ENCODE measurements around the gene PRRG4. TPM values are rescaled to one million over a fixed set of nuclear protein-coding genes. Genes with fewer than 3 reads are reported as not detected.
"Not testable (repeated sequence)": the region's sequence is repeated elsewhere in the genome, so short reads cannot be mapped to it uniquely, and the experiment has no call there.

The PRRG4 gene
- total RNA-seq, 8 experiments from 2014 or later: 0.08 to 16.7 (median 0.32) TPM

DNA sequence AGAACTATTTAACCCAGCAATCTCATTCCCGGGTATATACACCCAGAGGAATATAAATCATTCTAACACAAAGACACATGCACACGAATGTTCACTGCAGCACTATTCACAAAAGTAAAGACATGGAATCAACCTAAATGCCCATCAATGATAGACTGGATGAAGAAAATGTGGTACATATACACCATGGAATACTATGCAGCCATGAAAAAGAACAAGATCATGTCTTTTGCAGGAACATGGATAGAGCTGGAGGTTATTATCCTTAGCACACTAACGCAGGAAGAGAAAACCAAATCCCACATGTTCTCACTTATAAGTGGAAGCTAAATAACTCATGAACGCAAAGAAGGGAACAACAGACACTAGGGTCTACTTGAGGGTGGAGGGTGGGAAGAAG is 39.0 kb downstream of the PRRG4 start:
- H3K27ac ChIP-seq; in situ Hi-C loops (cut with MboI; ENCODE audit: low pct_unique_long_range_greater_than_20kb in 2 of 9, low sequenced_read_pairs in 9 of 9, unreplicated experiment in 9 of 9); H3K4me3 ChIP-seq; ATAC-seq (replicated peaks in 6 of 8); H3K4me1 ChIP-seq (replicated peaks in 1 of 2): not testable (repeated sequence)
- 17 to 94% (median 49%) methylated on average over 1 to 4 of the region's 4 CpGs for WGBS, 10 experiments

GRCh38 chr11:32870676-32871075 is 40.9 kb downstream of the PRRG4 start:
- in situ Hi-C loops (cut with MboI; ENCODE audit: low pct_unique_long_range_greater_than_20kb in 2 of 9, low sequenced_read_pairs in 9 of 9, unreplicated experiment in 9 of 9): no loop called here
- H3K27ac ChIP-seq: no peak overlapping the region
- no peak overlapping the region for H3K4me3 ChIP-seq
- WGBS, 10 experiments: 56 to 100% (median 75%) methylated on average over 1 to 2 of the region's 2 CpGs; no CpG with 5 or more reads in 6 of the 10 experiments
- ATAC-seq (replicated peaks in 6 of 8): peak in 1 of 8 experiments; percentile 67
- H3K4me1 ChIP-seq (replicated peaks in 1 of 2): no peaks in the 10 kb centered on the region

DNA sequence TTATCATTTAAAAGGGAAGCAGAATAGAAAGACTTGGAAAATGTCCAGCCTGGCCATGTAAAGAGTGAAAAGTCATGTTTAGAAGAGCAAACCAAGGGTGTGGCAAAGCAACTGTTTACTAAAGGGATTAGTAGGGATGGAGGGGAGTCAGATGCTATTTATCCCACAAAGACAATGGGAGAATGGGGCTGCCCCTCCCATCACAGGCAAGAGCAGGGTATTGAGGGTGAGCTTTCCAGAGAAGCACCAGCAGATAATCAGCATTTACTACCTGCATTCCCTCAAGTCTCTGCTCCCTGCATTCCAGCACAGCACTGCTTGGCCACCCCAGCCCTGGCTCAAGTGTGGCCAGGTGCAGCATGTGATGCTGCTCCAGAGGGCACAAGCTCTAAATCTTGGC is 44.4 kb downstream of the PRRG4 start:
- Histone ChIP-seq H3K4me1 (replicated peaks in 1 of 2) (no peaks in the 10 kb centered on the region), H3K27ac (no peak overlapping the region), H3K4me3 (no peak overlapping the region)
- in situ Hi-C loops (cut with MboI; ENCODE audit: low pct_unique_long_range_greater_than_20kb in 2 of 9, low sequenced_read_pairs in 9 of 9, unreplicated experiment in 9 of 9): no loop called here
- ATAC-seq (replicated peaks in 6 of 8): peak in 3 of 8 experiments; percentile 24 to 84 (median 29)

- in situ Hi-C loops (cut with MboI; ENCODE audit: low pct_unique_long_range_greater_than_20kb in 2 of 9, low sequenced_read_pairs in 9 of 9, unreplicated experiment in 9 of 9): no loop called here
- no peaks in the 10 kb centered on the region for H3K4me1 ChIP-seq (replicated peaks in 1 of 2)
- H3K4me3 ChIP-seq: no peak overlapping the region
- ATAC-seq (replicated peaks in 6 of 8): no peak
- 34 to 73% (median 52%) methylated on average over 1 to 4 of the region's 4 CpGs for WGBS, 10 experiments
- H3K27ac ChIP-seq: no peak overlapping the region
Measured at GRCh38 chr11:32881286-32881685, 51.6 kb downstream of the PRRG4 start.

DNA sequence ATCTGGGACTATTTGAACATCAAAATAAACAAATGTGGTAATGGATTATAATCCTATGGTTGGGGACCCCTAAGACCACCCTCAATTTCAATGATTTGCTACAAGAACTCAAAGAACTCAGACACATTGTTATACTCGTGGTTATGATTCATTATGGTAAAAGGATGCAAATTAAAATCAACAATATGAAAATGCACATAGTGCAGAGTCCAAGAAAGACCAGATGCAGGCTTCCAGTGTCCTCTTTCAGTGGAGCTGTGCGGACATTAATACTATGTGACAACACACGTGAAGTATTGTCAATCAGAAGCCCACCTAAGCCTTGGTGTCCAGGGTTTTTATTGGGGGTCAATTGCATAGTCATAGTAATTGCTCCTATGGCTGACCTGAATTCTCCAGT is 53.7 kb downstream of the PRRG4 start:
- WGBS, 10 experiments: 4 to 90% (median 60%) methylated on average over 1 to 3 of the region's 3 CpGs; no CpG with 5 or more reads in 1 of the 10 experiments
- Histone ChIP-seq H3K4me1 (replicated peaks in 1 of 2) (no peaks in the 10 kb centered on the region), H3K4me3 (no peak overlapping the region), H3K27ac (no peak overlapping the region)
- in situ Hi-C loops (cut with MboI; ENCODE audit: low pct_unique_long_range_greater_than_20kb in 2 of 9, low sequenced_read_pairs in 9 of 9, unreplicated experiment in 9 of 9): no loop called here
- peak in 3 of 8 experiments; percentile 94 to 97 (median 97) for ATAC-seq (replicated peaks in 6 of 8)

GRCh38 chr11:32884023-32884422 is 54.3 kb downstream of the PRRG4 start:
- Histone ChIP-seq H3K27ac (no peak overlapping the region), H3K4me3 (no peak overlapping the region), H3K4me1 (replicated peaks in 1 of 2) (no peaks in the 10 kb centered on the region)
- peak in 1 of 8 experiments; percentile 42 for ATAC-seq (replicated peaks in 6 of 8)
- WGBS, 10 experiments: 0 to 100% (median 89%) methylated on average over 1 to 3 of the region's 3 CpGs
- in situ Hi-C loops (cut with MboI; ENCODE audit: low pct_unique_long_range_greater_than_20kb in 2 of 9, low sequenced_read_pairs in 9 of 9, unreplicated experiment in 9 of 9): no loop called here

DNA sequence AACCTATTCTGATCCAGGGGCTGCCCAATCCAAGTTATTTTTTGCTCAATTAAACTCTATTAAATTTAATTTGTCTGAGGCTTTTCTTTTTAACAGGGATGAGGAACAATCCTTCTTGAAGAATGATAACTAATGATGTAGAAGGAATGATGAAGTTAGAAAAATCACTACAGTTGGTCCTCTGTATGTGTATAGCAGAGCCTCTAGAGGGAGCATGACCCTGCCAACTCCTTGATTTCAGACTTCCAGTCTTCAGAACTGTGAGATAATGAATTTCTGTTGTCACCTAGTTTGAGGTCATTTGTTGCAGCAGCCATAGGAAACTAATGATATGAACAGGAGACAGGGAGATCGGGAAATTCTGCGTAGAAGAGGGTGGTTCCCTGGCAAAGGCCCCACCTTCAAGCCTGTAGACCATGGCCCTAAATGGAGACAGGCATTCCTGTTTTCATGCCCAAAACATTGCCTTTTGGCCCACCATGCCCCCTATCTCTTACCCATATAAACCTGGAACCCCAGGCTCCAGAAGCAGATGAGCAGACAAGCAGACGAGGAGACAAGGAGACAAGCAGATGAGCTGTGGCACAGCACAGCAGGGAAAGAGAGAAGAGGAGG is 55.1 kb downstream of the PRRG4 start:
- Histone ChIP-seq H3K27ac (no peak overlapping the region), H3K4me1 (replicated peaks in 1 of 2) (no peaks in the 10 kb centered on the region), H3K4me3 (no peak overlapping the region)
- in situ Hi-C loops (cut with MboI; ENCODE audit: low pct_unique_long_range_greater_than_20kb in 2 of 9, low sequenced_read_pairs in 9 of 9, unreplicated experiment in 9 of 9): no loop called here
- ATAC-seq (replicated peaks in 6 of 8): peak; percentile 27 to 74 (median 56)
- WGBS, 10 experiments: 50 to 100% (median 82%) methylated on average over 1 to 2 of the region's 3 CpGs; no CpG with 5 or more reads in 4 of the 10 experiments

- no peaks in the 10 kb centered on the region for H3K4me1 ChIP-seq (replicated peaks in 1 of 2)
- H3K27ac ChIP-seq: no peak overlapping the region
- ATAC-seq (replicated peaks in 6 of 8): no peak
- 60 to 100% (median 83%) methylated on average over 1 to 9 of the region's 9 CpGs; no CpG with 5 or more reads in 1 of the 10 experiments for WGBS, 10 experiments
- in situ Hi-C loops (cut with MboI; ENCODE audit: low pct_unique_long_range_greater_than_20kb in 2 of 9, low sequenced_read_pairs in 9 of 9, unreplicated experiment in 9 of 9): no loop called here
- H3K4me3 ChIP-seq: no peak overlapping the region
Measured at GRCh38 chr11:32885556-32885955, 55.8 kb downstream of the PRRG4 start.

DNA sequence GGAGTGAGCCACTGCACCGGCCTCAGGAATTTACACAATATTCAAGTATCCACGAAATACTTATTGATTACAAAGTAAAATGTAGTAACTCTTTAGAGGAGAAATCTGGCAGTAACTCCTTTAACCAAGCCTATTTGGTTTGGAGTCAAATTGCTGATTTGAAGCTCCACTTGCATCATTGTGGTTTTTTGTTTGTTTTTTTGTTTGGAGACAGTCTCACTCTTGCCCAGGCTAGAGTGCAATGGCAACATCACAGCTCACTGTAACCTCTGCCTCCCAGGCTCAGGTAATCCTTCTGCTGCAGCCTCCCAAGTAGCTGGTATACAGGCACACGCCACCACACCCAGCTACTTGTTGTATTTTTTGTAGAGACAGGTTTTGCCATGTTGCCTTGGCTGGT is 56.5 kb downstream of the PRRG4 start:
- no peak overlapping the region for H3K4me3 ChIP-seq

GRCh38 chr11:32887707-32888383 is 58.1 kb downstream of the PRRG4 start:
- H3K27ac ChIP-seq; ATAC-seq (replicated peaks in 6 of 8); in situ Hi-C loops (cut with MboI; ENCODE audit: low pct_unique_long_range_greater_than_20kb in 2 of 9, low sequenced_read_pairs in 9 of 9, unreplicated experiment in 9 of 9); H3K4me1 ChIP-seq (replicated peaks in 1 of 2); H3K4me3 ChIP-seq: not testable (repeated sequence)
- 79 to 100% (median 93%) methylated on average over 2 to 9 of the region's 20 CpGs; no CpG with 5 or more reads in 2 of the 10 experiments for WGBS, 10 experiments

More for the DNA sequence above, 56.5 kb downstream of the PRRG4 start:
- ATAC-seq (replicated peaks in 6 of 8): no peak
- Histone ChIP-seq H3K4me1 (replicated peaks in 1 of 2) (peaks cover 0 to 1% of the 10 kb centered on the region in 2 donors), H3K27ac (no peak overlapping the region)
- WGBS, 10 experiments: 33 to 100% (median 83%) methylated on average over 1 to 2 of the region's 3 CpGs; no CpG with 5 or more reads in 3 of the 10 experiments
- in situ Hi-C loops (cut with MboI; ENCODE audit: low pct_unique_long_range_greater_than_20kb in 2 of 9, low sequenced_read_pairs in 9 of 9, unreplicated experiment in 9 of 9): no loop called here

GRCh38 chr11:32888384-32888710 is 58.6 kb downstream of the PRRG4 start:
- H3K4me1 ChIP-seq (replicated peaks in 1 of 2); H3K27ac ChIP-seq; ATAC-seq (replicated peaks in 6 of 8); H3K4me3 ChIP-seq; in situ Hi-C loops (cut with MboI; ENCODE audit: low pct_unique_long_range_greater_than_20kb in 2 of 9, low sequenced_read_pairs in 9 of 9, unreplicated experiment in 9 of 9): not testable (repeated sequence)
- WGBS, 10 experiments: 93 to 100% (median 100%) methylated on average over 1 to 3 of the region's 17 CpGs; no CpG with 5 or more reads in 7 of the 10 experiments

DNA sequence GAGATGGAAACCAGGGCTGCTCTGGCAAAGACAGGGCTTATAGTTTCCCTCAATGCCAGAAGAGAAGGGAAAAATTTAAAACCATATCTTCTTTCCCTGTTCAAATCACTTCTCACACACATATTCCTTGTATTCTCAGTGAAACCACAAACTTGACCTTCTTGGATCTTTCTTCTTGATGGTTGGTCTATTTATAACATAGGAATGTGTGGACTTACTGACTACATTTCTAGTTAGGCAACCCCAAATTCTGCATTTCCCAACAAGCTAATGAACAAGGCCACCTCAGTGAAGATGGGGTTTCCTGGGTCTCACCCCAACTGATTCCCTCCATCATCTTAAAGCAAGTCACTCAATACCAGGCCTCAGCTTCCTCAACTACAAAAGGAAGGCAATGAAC is 59.1 kb downstream of the PRRG4 start:
- H3K4me1 ChIP-seq (replicated peaks in 1 of 2): peaks cover 0 to 7% of the 10 kb centered on the region in 2 donors
- in situ Hi-C loops (cut with MboI; ENCODE audit: low pct_unique_long_range_greater_than_20kb in 2 of 9, low sequenced_read_pairs in 9 of 9, unreplicated experiment in 9 of 9): no loop called here
- ATAC-seq (replicated peaks in 6 of 8): no peak
- H3K4me3 ChIP-seq: no peak overlapping the region
- H3K27ac ChIP-seq: no peak overlapping the region

DNA sequence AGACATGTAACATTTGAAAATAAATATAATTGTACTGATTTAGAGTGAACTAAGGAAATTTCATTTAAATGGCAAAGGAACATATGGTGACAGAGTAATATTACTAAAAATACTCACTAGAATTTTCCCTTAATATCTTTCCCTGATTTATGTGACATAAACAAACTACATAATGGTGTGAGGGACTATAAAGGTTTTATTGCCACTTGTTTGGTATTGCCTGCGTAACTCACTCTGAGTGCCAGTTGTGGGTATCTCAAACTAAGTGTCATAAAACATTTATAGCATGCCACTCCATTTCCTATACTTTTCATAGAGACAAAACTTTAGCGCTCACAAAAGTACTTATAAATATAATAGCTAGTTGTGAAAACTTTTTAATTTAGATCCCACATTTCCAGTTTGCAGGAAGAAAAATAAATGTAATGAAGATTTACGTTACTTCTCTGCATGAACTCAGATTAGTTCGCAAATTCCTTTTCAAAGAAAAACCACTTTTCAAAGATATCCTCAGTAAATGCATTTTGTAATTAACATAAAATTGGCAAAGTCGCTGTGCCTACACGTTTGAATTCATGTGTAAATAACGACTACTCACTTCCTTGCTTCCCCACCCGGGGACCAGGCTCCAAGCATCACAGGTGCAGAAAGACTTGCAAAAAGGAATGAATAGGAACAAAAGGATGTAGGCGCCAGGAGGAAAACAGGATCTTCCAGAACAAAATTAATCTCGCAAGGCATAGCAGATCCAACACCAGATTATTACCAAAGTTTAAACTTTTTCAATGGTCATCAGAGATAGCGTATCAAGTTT is 61.3 kb downstream of the PRRG4 start:
- WGBS, 10 experiments: 17 to 60% (median 33%) methylated on average over 1 to 11 of the region's 11 CpGs
- in situ Hi-C loops (cut with MboI; ENCODE audit: low pct_unique_long_range_greater_than_20kb in 2 of 9, low sequenced_read_pairs in 9 of 9, unreplicated experiment in 9 of 9): no loop called here
- ATAC-seq (replicated peaks in 6 of 8): no peak
- peak overlapping the region; percentile 48 to 89 (median 80) for H3K4me3 ChIP-seq
- peaks cover 4 to 16% of the 10 kb centered on the region in 2 donors for H3K4me1 ChIP-seq (replicated peaks in 1 of 2)
- no peak overlapping the region for H3K27ac ChIP-seq
